ENCODE data around the gene TMEM132D. TPM values are rescaled to one million over a fixed set of nuclear protein-coding genes. Genes with fewer than 3 reads are reported as not detected.

The TMEM132D gene
- total RNA-seq, 1 experiment from 2014 or later = not detected

DNA sequence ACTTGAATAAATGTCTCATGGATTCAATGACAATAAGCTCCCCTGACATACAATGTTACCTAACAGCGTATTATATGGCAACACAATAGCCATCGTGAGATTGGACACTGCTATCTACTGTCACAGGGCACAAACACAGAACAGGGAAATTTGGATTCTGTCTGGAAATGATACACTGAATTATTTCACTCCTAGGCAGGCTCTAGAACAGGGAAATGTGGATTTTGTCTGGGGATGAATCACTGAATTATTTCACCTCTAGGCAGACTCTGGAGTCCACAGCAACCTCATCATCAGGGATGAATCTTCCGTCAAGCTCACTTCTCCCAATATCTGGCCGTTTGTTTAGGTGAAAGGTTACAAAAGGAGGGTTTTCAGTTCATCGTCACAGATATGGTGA lies 288.8 kb downstream of the TMEM132D start:
- H3K27me3 ChIP-seq (replicated peaks; ENCODE audit: insufficient read depth, low read depth, low read length, poor library complexity) = no peaks in the 10 kb centered on the region
- POLR2A ChIA-PET (ENCODE audit: low non-redundant PET) = no interaction called here
- no peak overlapping the region for H3K4me3 ChIP-seq (ENCODE audit: low read depth, low read length, poor library complexity, severe bottlenecking)
- CTCF ChIA-PET = no interaction called here
- H3K27ac ChIP-seq (ENCODE audit: low read depth, low read length, poor library complexity, severe bottlenecking) = no peak overlapping the region
- H3K4me1 ChIP-seq (ENCODE audit: insufficient read depth, low read length, poor library complexity, severe bottlenecking) = no peaks in the 10 kb centered on the region
- TF ChIP-seq EZH2 (IDR thresholded peaks at IDR 0.05; ENCODE audit: borderline replicate concordance, low read depth, low read length, poor library complexity, severe bottlenecking) = no peak
- TF ChIP-seq, protein P1, sequence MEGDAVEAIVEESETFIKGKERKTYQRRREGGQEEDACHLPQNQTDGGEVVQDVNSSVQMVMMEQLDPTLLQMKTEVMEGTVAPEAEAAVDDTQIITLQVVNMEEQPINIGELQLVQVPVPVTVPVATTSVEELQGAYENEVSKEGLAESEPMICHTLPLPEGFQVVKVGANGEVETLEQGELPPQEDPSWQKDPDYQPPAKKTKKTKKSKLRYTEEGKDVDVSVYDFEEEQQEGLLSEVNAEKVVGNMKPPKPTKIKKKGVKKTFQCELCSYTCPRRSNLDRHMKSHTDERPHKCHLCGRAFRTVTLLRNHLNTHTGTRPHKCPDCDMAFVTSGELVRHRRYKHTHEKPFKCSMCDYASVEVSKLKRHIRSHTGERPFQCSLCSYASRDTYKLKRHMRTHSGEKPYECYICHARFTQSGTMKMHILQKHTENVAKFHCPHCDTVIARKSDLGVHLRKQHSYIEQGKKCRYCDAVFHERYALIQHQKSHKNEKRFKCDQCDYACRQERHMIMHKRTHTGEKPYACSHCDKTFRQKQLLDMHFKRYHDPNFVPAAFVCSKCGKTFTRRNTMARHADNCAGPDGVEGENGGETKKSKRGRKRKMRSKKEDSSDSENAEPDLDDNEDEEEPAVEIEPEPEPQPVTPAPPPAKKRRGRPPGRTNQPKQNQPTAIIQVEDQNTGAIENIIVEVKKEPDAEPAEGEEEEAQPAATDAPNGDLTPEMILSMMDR (conservative IDR thresholded peaks at IDR 0.05; ENCODE audit: low read depth, low read length) = no peak
- peaks cover 52% of the 10 kb centered on the region for H3K9me3 ChIP-seq (ENCODE audit: low read depth, low read length, poor library complexity, severe bottlenecking)
- intact Hi-C loops (cut with micrococcal nuclease; ENCODE audit: unreplicated experiment) = no loop called here
- BruUV-seq (replicated peaks) = no TSS peak
- DNase-seq (ENCODE audit: low spot score) = no peak
- no peaks in the 10 kb centered on the region for H3K36me3 ChIP-seq (ENCODE audit: insufficient read depth, low read length, poor library complexity, severe bottlenecking)

- POLR2A ChIA-PET (ENCODE audit: low non-redundant PET) = no interaction called here
- CTCF ChIA-PET = no interaction called here
- no peak for DNase-seq (ENCODE audit: low spot score)
- Histone ChIP-seq H3K36me3 (ENCODE audit: insufficient read depth, low read length, poor library complexity, severe bottlenecking) (no peaks in the 10 kb centered on the region), H3K4me3 (ENCODE audit: low read depth, low read length, poor library complexity, severe bottlenecking) (no peak overlapping the region), H3K9me3 (ENCODE audit: low read depth, low read length, poor library complexity, severe bottlenecking) (peaks cover 52% of the 10 kb centered on the region), H3K27ac (ENCODE audit: low read depth, low read length, poor library complexity, severe bottlenecking) (no peak overlapping the region), H3K27me3 (replicated peaks; ENCODE audit: insufficient read depth, low read depth, low read length, poor library complexity) (no peaks in the 10 kb centered on the region), H3K4me1 (ENCODE audit: insufficient read depth, low read length, poor library complexity, severe bottlenecking) (no peaks in the 10 kb centered on the region)
- no TSS peak for BruUV-seq (replicated peaks)
- TF ChIP-seq, protein P1 (conservative IDR thresholded peaks at IDR 0.05; ENCODE audit: low read depth, low read length) = no peak
- no peak for TF ChIP-seq EZH2 (IDR thresholded peaks at IDR 0.05; ENCODE audit: borderline replicate concordance, low read depth, low read length, poor library complexity, severe bottlenecking)
- intact Hi-C loops (cut with micrococcal nuclease; ENCODE audit: unreplicated experiment) = no loop called here
Observed at GRCh38 chr12:129614221-129614885, 289.5 kb downstream of the TMEM132D start.

- TF ChIP-seq EZH2 (IDR thresholded peaks at IDR 0.05; ENCODE audit: borderline replicate concordance, low read depth, low read length, poor library complexity, severe bottlenecking) = no peak
- Histone ChIP-seq H3K27me3 (replicated peaks; ENCODE audit: insufficient read depth, low read depth, low read length, poor library complexity) (no peaks in the 10 kb centered on the region), H3K27ac (ENCODE audit: low read depth, low read length, poor library complexity, severe bottlenecking) (no peak overlapping the region), H3K36me3 (ENCODE audit: insufficient read depth, low read length, poor library complexity, severe bottlenecking) (no peaks in the 10 kb centered on the region), H3K9me3 (ENCODE audit: low read depth, low read length, poor library complexity, severe bottlenecking) (peaks cover 49% of the 10 kb centered on the region), H3K4me3 (ENCODE audit: low read depth, low read length, poor library complexity, severe bottlenecking) (no peak overlapping the region), H3K4me1 (ENCODE audit: insufficient read depth, low read length, poor library complexity, severe bottlenecking) (no peaks in the 10 kb centered on the region)
- POLR2A ChIA-PET (ENCODE audit: low non-redundant PET) = no interaction called here
- CTCF ChIA-PET = no interaction called here
- intact Hi-C loops (cut with micrococcal nuclease; ENCODE audit: unreplicated experiment) = no loop called here
- DNase-seq (ENCODE audit: low spot score) = no peak
- no TSS peak for BruUV-seq (replicated peaks)
Observed at GRCh38 chr12:129613314-129613713, 290.5 kb downstream of the TMEM132D start.

GRCh38 chr12:129610601-129611120 lies 293.2 kb downstream of the TMEM132D start:
- ChIA-PET POLR2A (ENCODE audit: low non-redundant PET) (no interaction called here), CTCF (no interaction called here)
- no peaks in the 10 kb centered on the region for H3K4me1 ChIP-seq (ENCODE audit: insufficient read depth, low read length, poor library complexity, severe bottlenecking)
- H3K27ac ChIP-seq (ENCODE audit: low read depth, low read length, poor library complexity, severe bottlenecking) = no peak overlapping the region
- TF ChIP-seq, protein P1 (conservative IDR thresholded peaks at IDR 0.05; ENCODE audit: low read depth, low read length) = no peak
- no peak for TF ChIP-seq EZH2 (IDR thresholded peaks at IDR 0.05; ENCODE audit: borderline replicate concordance, low read depth, low read length, poor library complexity, severe bottlenecking)
- no TSS peak for BruUV-seq (replicated peaks)
- no peaks in the 10 kb centered on the region for H3K36me3 ChIP-seq (ENCODE audit: insufficient read depth, low read length, poor library complexity, severe bottlenecking)
- no peak for DNase-seq (ENCODE audit: low spot score)
- peaks cover 39% of the 10 kb centered on the region for H3K9me3 ChIP-seq (ENCODE audit: low read depth, low read length, poor library complexity, severe bottlenecking)
- intact Hi-C loops (cut with micrococcal nuclease; ENCODE audit: unreplicated experiment) = no loop called here
- H3K4me3 ChIP-seq (ENCODE audit: low read depth, low read length, poor library complexity, severe bottlenecking) = no peak overlapping the region
- no peaks in the 10 kb centered on the region for H3K27me3 ChIP-seq (replicated peaks; ENCODE audit: insufficient read depth, low read depth, low read length, poor library complexity)
